Measurements from ENCODE around the gene LAMA1. TPM values are rescaled to one million over a fixed set of nuclear protein-coding genes. Genes with fewer than 3 reads are reported as not detected.

Gene LAMA1
- total and polyA plus RNA-seq, 10 of the 15 experiments (the other 5 are each of a cell fraction or from before 2014, with no cell fraction given), result under 0.01 to 1.9 (median 0.06) TPM; not detected in 6

GRCh38 chr18:7116792-7117389 lies 706 bp downstream of the LAMA1 start:
- 44% methylated on average over 50 of the region's 61 CpGs for WGBS (ENCODE audit: insufficient coverage, insufficient replicate concordance, low lambda C conversion rate, missing lambda C conversion rate)
- DNase-seq (ENCODE audit: low read depth, low spot score) (no peak), ATAC-seq (no peak), FAIRE-seq (no peak)
- SMC1A ChIA-PET (ENCODE audit: uncharacterized antibody, unreplicated experiment), result no interaction called here
- no peak overlapping the region for H3K4me2 ChIP-seq (ENCODE audit: control insufficient read depth, insufficient read depth)
- H4K20me1 ChIP-seq (ENCODE audit: control insufficient read depth, insufficient read depth), result no peaks in the 10 kb centered on the region
- no peaks in the 10 kb centered on the region for H3K79me2 ChIP-seq (ENCODE audit: control insufficient read depth, insufficient read depth, low read length)
- POLR2A ChIA-PET, result no interaction called here
- RAD21 ChIA-PET (ENCODE audit: unreplicated experiment), result no interaction called here
- peaks cover 0 to 4% of the 10 kb centered on the region in 2 experiments; a peak in 1 of 4 replicates for H3K27me3 ChIP-seq (replicated peaks in 1 of 2; ENCODE audit: control insufficient read depth in 2 of 2, insufficient read depth in 2 of 2, low read length in 1 of 2)
- no peak overlapping the region for H3K9ac ChIP-seq (ENCODE audit: control insufficient read depth, insufficient read depth, low read length)
- TF ChIP-seq ATF3 (IDR thresholded peaks at IDR 0.05; ENCODE audit: borderline replicate concordance, extremely low read depth, low read depth, low read length) (no peak), FOS (IDR thresholded peaks at IDR 0.05; ENCODE audit: borderline replicate concordance, extremely low read depth, insufficient read length) (no peak)
- no TSS peak for BruUV-seq (replicated peaks)
- H3K9me3 ChIP-seq (replicated peaks; ENCODE audit: control insufficient read depth, insufficient read depth, low read length), result no peaks in the 10 kb centered on the region; the same call in 2 of the 3 replicates
- no peaks in the 10 kb centered on the region for H3K4me1 ChIP-seq (ENCODE audit: control insufficient read depth, insufficient read depth, low read length)
- no peak overlapping the region for H2AFZ ChIP-seq (ENCODE audit: control insufficient read depth, low read depth, low read length)
- intact Hi-C loops (cut with micrococcal nuclease; ENCODE audit: unreplicated experiment) (no loop called here), in situ Hi-C loops (cut with MboI) (no loop called here)
- no peak overlapping the region for H3K4me3 ChIP-seq
- CTCF ChIA-PET, result no interaction called here
- H3K36me3 ChIP-seq (ENCODE audit: control insufficient read depth in 2 of 2, insufficient read depth in 2 of 2, low read length in 1 of 2), result no peaks in the 10 kb centered on the region
- H3K27ac ChIP-seq (ENCODE audit: control insufficient read depth, insufficient read depth), result no peak overlapping the region

- no peaks in the 10 kb centered on the region for H3K36me3 ChIP-seq (ENCODE audit: control insufficient read depth in 2 of 2, insufficient read depth in 2 of 2, low read length in 1 of 2)
- DNase-seq (ENCODE audit: low read depth, low spot score), result no peak
- no peak overlapping the region for H3K27ac ChIP-seq (ENCODE audit: control insufficient read depth, insufficient read depth)
- H3K4me1 ChIP-seq (ENCODE audit: control insufficient read depth, insufficient read depth, low read length), result no peaks in the 10 kb centered on the region
- no TSS peak for BruUV-seq (replicated peaks)
- no peak overlapping the region for H3K9ac ChIP-seq (ENCODE audit: control insufficient read depth, insufficient read depth, low read length)
- H2AFZ ChIP-seq (ENCODE audit: control insufficient read depth, low read depth, low read length), result no peak overlapping the region
- in situ Hi-C loops (cut with MboI), result no loop called here
- RAD21 ChIA-PET (ENCODE audit: unreplicated experiment), result no interaction called here
- H3K79me2 ChIP-seq (ENCODE audit: control insufficient read depth, insufficient read depth, low read length), result no peaks in the 10 kb centered on the region
- H3K4me3 ChIP-seq, result no peak overlapping the region
- SMC1A ChIA-PET (ENCODE audit: uncharacterized antibody, unreplicated experiment), result no interaction called here
- 23% methylated on average over 24 of the region's 24 CpGs for WGBS (ENCODE audit: insufficient coverage, insufficient replicate concordance, low lambda C conversion rate, missing lambda C conversion rate)
- intact Hi-C loops (cut with micrococcal nuclease; ENCODE audit: unreplicated experiment), result no loop called here
- no peak for ATAC-seq
- peaks cover 0 to 4% of the 10 kb centered on the region in 2 experiments; a peak in 1 of 4 replicates for H3K27me3 ChIP-seq (replicated peaks in 1 of 2; ENCODE audit: control insufficient read depth in 2 of 2, insufficient read depth in 2 of 2, low read length in 1 of 2)
- CTCF ChIA-PET, result no interaction called here
- no peaks in the 10 kb centered on the region for H4K20me1 ChIP-seq (ENCODE audit: control insufficient read depth, insufficient read depth)
- POLR2A ChIA-PET, result interaction anchor here (0.6 kb wide), 1 partner anchor 33 kb away, joined by 4 read pairs; no protein-coding TSS in a partner anchor
- H3K9me3 ChIP-seq (replicated peaks; ENCODE audit: control insufficient read depth, insufficient read depth, low read length), result no peaks in the 10 kb centered on the region; the same call in 2 of the 3 replicates
- no peak overlapping the region; the same call in 1 of the 2 replicates for H3K4me2 ChIP-seq (ENCODE audit: control insufficient read depth, insufficient read depth)
- no peak for FAIRE-seq
- TF ChIP-seq PML (IDR thresholded peaks at IDR 0.05; ENCODE audit: low read length) (no peak), RAD21 (IDR thresholded peaks at IDR 0.05; ENCODE audit: insufficient read depth, low read depth, low read length) (no peak), NFYA (IDR thresholded peaks at IDR 0.05; ENCODE audit: borderline replicate concordance, low read depth, low read length) (no peak), RCOR1 (conservative IDR thresholded peaks at IDR 0.05; ENCODE audit: low read depth, low read length) (no peak), NR2C1 (IDR thresholded peaks at IDR 0.05) (no peak), PRDM15 (CRISPR knock-in tag; IDR thresholded peaks at IDR 0.05) (no peak), KLF5 (IDR thresholded peaks at IDR 0.05; ENCODE audit: partially characterized antibody) (no peak), ZNF622 (IDR thresholded peaks at IDR 0.05) (no peak)
Observed at GRCh38 chr18:7116001-7116730, 1.4 kb downstream of the LAMA1 start.

All from GM12878 (cell line).